ENCODE results near the gene GCC2.
"Not testable (repeated sequence)": the region's sequence is repeated elsewhere in the genome, so short reads cannot be mapped to it uniquely, and the experiment has no call there.

GCC2 gene

GRCh38 chr2:108514478-108514877 is 65.5 kb downstream of the GCC2 start:
- H3K4me3 ChIP-seq (ENCODE audit: extremely low read depth, insufficient read depth, low read length, poor library complexity, severe bottlenecking); H3K27ac ChIP-seq (ENCODE audit: low read depth, low read length, severe bottlenecking); H3K4me1 ChIP-seq (ENCODE audit: control insufficient read depth, insufficient read depth, low read length, poor library complexity, severe bottlenecking); H3K9me3 ChIP-seq (ENCODE audit: control insufficient read depth, low read length); H3K36me3 ChIP-seq (ENCODE audit: control insufficient read depth, insufficient read depth, low read length): not testable (repeated sequence)
- WGBS, 2 experiments (ENCODE audit: insufficient coverage in 2 of 2): no CpG with 5 or more reads among the region's 2 CpGs

GRCh38 chr2:108524688-108525087 is 75.7 kb downstream of the GCC2 start:
- H3K36me3 ChIP-seq (ENCODE audit: control insufficient read depth, insufficient read depth, low read length); H3K9me3 ChIP-seq (ENCODE audit: control insufficient read depth, low read length); H3K27ac ChIP-seq (ENCODE audit: low read depth, low read length, severe bottlenecking); H3K4me3 ChIP-seq (ENCODE audit: extremely low read depth, insufficient read depth, low read length, poor library complexity, severe bottlenecking); H3K4me1 ChIP-seq (ENCODE audit: control insufficient read depth, insufficient read depth, low read length, poor library complexity, severe bottlenecking): not testable (repeated sequence)
- 100% methylated on average over 3 of the region's 6 CpGs; no CpG with 5 or more reads in 1 of the 2 experiments for WGBS, 2 experiments (ENCODE audit: insufficient coverage in 2 of 2)

GRCh38 chr2:108525258-108525657 is 76.3 kb downstream of the GCC2 start:
- not testable (repeated sequence) for H3K9me3 ChIP-seq (ENCODE audit: control insufficient read depth, low read length); H3K4me3 ChIP-seq (ENCODE audit: extremely low read depth, insufficient read depth, low read length, poor library complexity, severe bottlenecking); H3K36me3 ChIP-seq (ENCODE audit: control insufficient read depth, insufficient read depth, low read length); H3K4me1 ChIP-seq (ENCODE audit: control insufficient read depth, insufficient read depth, low read length, poor library complexity, severe bottlenecking); H3K27ac ChIP-seq (ENCODE audit: low read depth, low read length, severe bottlenecking)

DNA sequence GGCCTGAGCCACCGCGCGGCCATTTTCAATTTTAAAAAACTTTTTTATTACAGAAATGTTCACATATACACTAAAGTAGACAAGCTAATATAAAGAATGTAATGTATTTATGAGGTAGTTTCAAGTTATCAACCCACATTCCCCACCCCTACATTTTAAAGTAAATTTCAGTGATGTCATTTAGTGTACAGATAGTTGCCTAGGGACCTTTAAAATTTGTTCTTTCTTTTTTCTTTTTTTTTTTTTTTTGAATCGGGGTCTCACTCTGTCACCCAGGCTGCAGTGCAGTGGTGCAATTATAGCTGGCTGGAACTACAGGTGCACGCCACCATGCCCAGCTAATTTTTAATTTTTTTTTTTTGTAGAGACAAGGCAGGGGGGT is 82.7 kb downstream of the GCC2 start:
- Histone ChIP-seq H3K4me3 (ENCODE audit: extremely low read depth, insufficient read depth, low read length, poor library complexity, severe bottlenecking) (no peak overlapping the region), H3K27ac (ENCODE audit: low read depth, low read length, severe bottlenecking) (no peak overlapping the region), H3K9me3 (ENCODE audit: control insufficient read depth, low read length) (no peaks in the 10 kb centered on the region), H3K4me1 (ENCODE audit: control insufficient read depth, insufficient read depth, low read length, poor library complexity, severe bottlenecking) (peaks cover 8% of the 10 kb centered on the region), H3K36me3 (ENCODE audit: control insufficient read depth, insufficient read depth, low read length) (no peaks in the 10 kb centered on the region)
- WGBS, 2 experiments (ENCODE audit: insufficient coverage in 2 of 2): no CpG with 5 or more reads among the region's 5 CpGs

DNA sequence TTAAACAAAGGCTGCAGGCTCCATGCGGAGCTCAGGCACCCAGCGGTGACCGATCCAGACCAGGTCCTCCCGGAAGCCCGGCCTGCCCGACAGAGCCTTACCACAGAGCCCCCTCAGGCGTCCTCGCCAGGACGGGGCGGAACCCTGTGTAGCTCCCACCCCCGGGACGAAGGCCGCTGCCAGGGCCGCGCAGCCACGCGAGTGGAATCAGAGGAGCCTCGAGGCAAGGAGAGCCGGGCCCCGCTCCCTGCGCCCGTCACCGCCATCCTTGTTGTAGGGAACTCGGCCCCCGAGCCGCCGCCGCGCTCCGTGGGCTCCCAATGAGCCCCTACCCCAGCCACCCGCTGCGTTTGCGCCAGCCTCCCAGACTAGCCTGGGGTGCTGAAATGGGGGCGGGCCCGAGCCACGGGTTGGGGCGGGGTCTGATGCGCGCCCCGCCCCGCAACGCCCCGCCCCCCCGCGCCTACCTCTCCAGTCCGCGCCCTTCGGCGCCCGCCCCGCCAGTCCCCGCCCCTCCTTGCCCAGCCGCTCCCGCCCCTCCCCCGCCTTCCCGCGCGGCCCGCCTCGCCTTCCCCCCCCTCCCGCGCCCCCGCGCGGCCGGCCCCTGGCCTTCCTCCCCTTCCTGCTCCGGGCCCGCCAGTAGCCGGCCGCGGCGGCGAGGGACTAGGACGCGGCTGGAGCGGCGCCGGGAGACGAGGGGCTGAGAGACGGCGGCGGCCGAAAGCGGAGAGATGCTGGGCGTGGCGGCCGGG is 85.0 kb downstream of the GCC2 start, which contains the start of gene LIMS1:
Gene LIMS1 (plus strand): TSS at position 639 of the 752 bp plus-strand sequence. CDS start 93 bp downstream, at position 732.
- peak within 1 kb of the TSS; percentile 67 for H3K4me3 ChIP-seq (ENCODE audit: extremely low read depth, insufficient read depth, low read length, poor library complexity, severe bottlenecking)
- no peaks in the 10 kb centered on the region for H3K36me3 ChIP-seq (ENCODE audit: control insufficient read depth, insufficient read depth, low read length)
- no peaks in the 10 kb centered on the region for H3K9me3 ChIP-seq (ENCODE audit: control insufficient read depth, low read length)
- H3K4me1 ChIP-seq (ENCODE audit: control insufficient read depth, insufficient read depth, low read length, poor library complexity, severe bottlenecking): peaks cover 19% of the 10 kb centered on the region
- WGBS, 2 experiments (ENCODE audit: insufficient coverage in 2 of 2): 0% methylated on average over 31 to 57 of the region's 87 CpGs
- H3K27ac ChIP-seq (ENCODE audit: low read depth, low read length, severe bottlenecking): peak within 1 kb of the TSS; percentile 93

DNA sequence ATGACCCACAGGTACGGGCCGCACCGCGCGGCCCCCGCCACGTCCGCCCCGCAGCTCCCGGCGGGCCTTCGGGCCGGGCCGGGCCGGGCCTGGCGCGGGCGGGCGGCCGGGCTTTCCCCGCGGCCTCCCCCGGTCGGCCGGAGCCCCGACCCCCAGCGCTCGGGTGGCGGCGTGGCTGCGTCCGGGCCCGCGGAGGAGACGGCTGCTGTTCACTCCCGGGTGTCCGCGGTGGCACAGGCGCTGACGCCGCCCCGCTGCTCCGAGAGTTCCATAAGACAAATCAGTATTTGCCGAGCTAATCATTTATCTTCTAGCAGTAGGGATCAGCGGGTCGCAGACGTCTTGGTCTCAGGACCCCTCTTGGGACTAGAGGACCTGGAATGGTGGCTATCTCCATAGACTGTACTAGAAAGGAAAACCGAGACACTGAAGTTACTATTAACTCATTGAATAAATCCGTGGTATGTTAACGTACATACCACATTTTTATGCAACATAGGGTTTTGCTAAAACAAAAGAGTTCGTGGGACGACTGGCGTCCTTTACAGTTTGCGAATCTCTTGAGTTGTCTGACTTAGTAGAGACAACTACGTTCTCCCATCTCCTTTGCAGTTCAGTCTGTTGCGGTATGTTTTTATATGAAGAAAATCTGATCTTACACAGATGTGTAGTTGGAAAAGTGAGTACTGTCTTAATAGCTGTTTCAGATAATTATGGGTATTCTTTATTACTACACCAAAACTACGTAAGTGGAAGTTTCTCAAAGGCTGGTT is 85.8 kb downstream of the GCC2 start:
- no peaks in the 10 kb centered on the region for H3K9me3 ChIP-seq (ENCODE audit: control insufficient read depth, low read length)
- WGBS, 2 experiments (ENCODE audit: insufficient coverage in 2 of 2): 0% methylated on average over 30 to 38 of the region's 57 CpGs
- H3K27ac ChIP-seq (ENCODE audit: low read depth, low read length, severe bottlenecking): peak overlapping the region; percentile 51
- H3K4me1 ChIP-seq (ENCODE audit: control insufficient read depth, insufficient read depth, low read length, poor library complexity, severe bottlenecking): peaks cover 19% of the 10 kb centered on the region
- H3K4me3 ChIP-seq (ENCODE audit: extremely low read depth, insufficient read depth, low read length, poor library complexity, severe bottlenecking): peak overlapping the region; percentile 67
- no peaks in the 10 kb centered on the region for H3K36me3 ChIP-seq (ENCODE audit: control insufficient read depth, insufficient read depth, low read length)

DNA sequence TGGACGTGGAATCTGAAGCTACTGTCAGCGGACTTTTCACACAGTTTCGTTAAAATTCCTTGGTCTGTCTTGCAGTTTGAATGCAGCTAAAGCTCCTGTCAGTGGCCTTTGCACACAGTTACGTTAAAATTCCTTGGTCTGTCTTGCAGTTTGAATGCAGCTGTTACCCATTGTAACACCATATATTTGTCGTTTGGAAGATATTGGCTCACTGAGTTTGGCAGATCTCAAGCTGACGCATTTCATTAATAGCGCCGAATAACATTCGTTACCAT is 86.3 kb downstream of the GCC2 start:
- no peaks in the 10 kb centered on the region for H3K9me3 ChIP-seq (ENCODE audit: control insufficient read depth, low read length)
- H3K4me3 ChIP-seq (ENCODE audit: extremely low read depth, insufficient read depth, low read length, poor library complexity, severe bottlenecking): peak overlapping the region; percentile 67
- no peak overlapping the region for H3K27ac ChIP-seq (ENCODE audit: low read depth, low read length, severe bottlenecking)
- H3K4me1 ChIP-seq (ENCODE audit: control insufficient read depth, insufficient read depth, low read length, poor library complexity, severe bottlenecking): peaks cover 19% of the 10 kb centered on the region
- 14 to 19% methylated on average over 8 to 9 of the region's 9 CpGs for WGBS, 2 experiments (ENCODE audit: insufficient coverage in 2 of 2)
- H3K36me3 ChIP-seq (ENCODE audit: control insufficient read depth, insufficient read depth, low read length): no peaks in the 10 kb centered on the region

DNA sequence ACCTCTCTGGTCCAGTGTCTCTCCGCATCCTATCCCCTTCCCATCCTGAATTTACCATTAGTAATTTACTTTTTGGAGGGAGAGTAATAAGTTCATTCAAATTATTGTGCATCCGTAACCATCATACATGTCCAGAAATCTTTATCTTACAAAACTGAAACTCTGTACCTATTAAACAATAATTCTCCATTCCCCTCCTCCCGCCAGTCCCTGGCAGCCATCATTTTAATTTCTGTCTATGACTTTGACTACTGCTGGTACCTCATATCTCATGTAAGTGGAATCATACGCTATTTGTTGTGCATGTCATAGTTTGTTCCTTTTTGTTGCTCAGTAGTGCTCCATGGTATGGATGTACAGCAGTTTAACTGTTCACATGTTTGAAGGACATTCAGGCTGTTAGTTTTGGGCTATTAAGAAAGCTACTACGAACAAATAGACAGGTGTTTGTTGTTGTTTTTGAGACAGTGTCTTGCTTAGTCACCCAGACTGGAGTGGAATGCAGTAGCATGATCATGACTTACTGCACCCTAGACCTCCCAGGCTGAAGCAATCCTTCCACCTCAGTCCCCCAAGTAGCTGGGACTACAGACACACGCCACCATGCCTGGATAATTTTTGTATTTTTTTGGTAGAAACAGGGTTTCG is 87.3 kb downstream of the GCC2 start:
- Histone ChIP-seq H3K4me3 (ENCODE audit: extremely low read depth, insufficient read depth, low read length, poor library complexity, severe bottlenecking) (peak overlapping the region; percentile 67), H3K9me3 (ENCODE audit: control insufficient read depth, low read length) (no peaks in the 10 kb centered on the region), H3K27ac (ENCODE audit: low read depth, low read length, severe bottlenecking) (no peak overlapping the region), H3K36me3 (ENCODE audit: control insufficient read depth, insufficient read depth, low read length) (peaks cover 9% of the 10 kb centered on the region), H3K4me1 (ENCODE audit: control insufficient read depth, insufficient read depth, low read length, poor library complexity, severe bottlenecking) (peaks cover 19% of the 10 kb centered on the region)
- 84 to 90% methylated on average over 3 to 5 of the region's 7 CpGs for WGBS, 2 experiments (ENCODE audit: insufficient coverage in 2 of 2)

- Histone ChIP-seq H3K9me3 (ENCODE audit: control insufficient read depth, low read length) (no peaks in the 10 kb centered on the region), H3K4me3 (ENCODE audit: extremely low read depth, insufficient read depth, low read length, poor library complexity, severe bottlenecking) (peak overlapping the region; percentile 67), H3K36me3 (ENCODE audit: control insufficient read depth, insufficient read depth, low read length) (peaks cover 14% of the 10 kb centered on the region), H3K27ac (ENCODE audit: low read depth, low read length, severe bottlenecking) (no peak overlapping the region), H3K4me1 (ENCODE audit: control insufficient read depth, insufficient read depth, low read length, poor library complexity, severe bottlenecking) (peaks cover 13% of the 10 kb centered on the region)
- 93 to 94% methylated on average over 2 to 4 of the region's 5 CpGs for WGBS, 2 experiments (ENCODE audit: insufficient coverage in 2 of 2)
These were observed 87.9 kb downstream of the GCC2 start for GRCh38 chr2:108536911-108537310.

- WGBS, 2 experiments (ENCODE audit: insufficient coverage in 2 of 2): 64 to 75% methylated on average over 5 of the region's 5 CpGs
- peaks cover 26% of the 10 kb centered on the region for H3K36me3 ChIP-seq (ENCODE audit: control insufficient read depth, insufficient read depth, low read length)
- peaks cover 13% of the 10 kb centered on the region for H3K4me1 ChIP-seq (ENCODE audit: control insufficient read depth, insufficient read depth, low read length, poor library complexity, severe bottlenecking)
- H3K9me3 ChIP-seq (ENCODE audit: control insufficient read depth, low read length): peaks cover 11% of the 10 kb centered on the region
- H3K27ac ChIP-seq (ENCODE audit: low read depth, low read length, severe bottlenecking): no peak overlapping the region
- H3K4me3 ChIP-seq (ENCODE audit: extremely low read depth, insufficient read depth, low read length, poor library complexity, severe bottlenecking): no peak overlapping the region
These were observed 89.1 kb downstream of the GCC2 start for GRCh38 chr2:108538000-108538625.
